HEK293 (cell line): ENCODE data around the gene CHERP.

Source experiments
- ZNF10 ChIP-seq: fragments of 450-650 bp; formaldehyde crosslinking; IDR thresholded peaks from 2 replicates; pipeline ENCODE4 v1.5.1; 2017; ENCODE audit warnings: missing biosample characterization, missing genetic modification characterization
- ZNF202 ChIP-seq: fragments of 450-650 bp; formaldehyde crosslinking; IDR thresholded peaks from 2 replicates; pipeline ENCODE4 v1.5.1; 2016; ENCODE audit warnings: missing biosample characterization, missing genetic modification characterization, borderline replicate concordance
- ZNF248 ChIP-seq: fragments of 450-650 bp; formaldehyde crosslinking; IDR thresholded peaks from 2 replicates; pipeline ENCODE4 v1.5.1; 2017; ENCODE audit warnings: missing biosample characterization, missing genetic modification characterization
- ZNF302 ChIP-seq: fragments of 450-650 bp; formaldehyde crosslinking; IDR thresholded peaks from 2 replicates; pipeline ENCODE4 v1.5.1; 2016; ENCODE audit warnings: missing biosample characterization, missing genetic modification characterization, low read depth
- ZNF747 ChIP-seq: fragments of 450-650 bp; formaldehyde crosslinking; IDR thresholded peaks from 2 replicates; pipeline ENCODE4 v1.5.1; 2016; ENCODE audit warnings: missing biosample characterization, missing genetic modification characterization
- TF ChIP-seq, protein P1 (sequence below): fragments of 450-650 bp; formaldehyde crosslinking; IDR thresholded peaks from 2 replicates; pipeline ENCODE4 v1.5.0; 2017; ENCODE audit warnings: missing biosample characterization, missing genetic modification characterization, borderline replicate concordance
- TF ChIP-seq, protein P2 (sequence below): fragments of 450-650 bp; formaldehyde crosslinking; IDR thresholded peaks from 2 replicates; pipeline ENCODE4 v1.5.1; 2016; ENCODE audit warnings: missing biosample characterization, missing genetic modification characterization
- TF ChIP-seq, protein P3 (sequence below): fragments of 450-650 bp; formaldehyde crosslinking; IDR thresholded peaks from 2 replicates; pipeline ENCODE4 v1.5.1; 2016; ENCODE audit warnings: missing biosample characterization, missing genetic modification characterization

DNA sequence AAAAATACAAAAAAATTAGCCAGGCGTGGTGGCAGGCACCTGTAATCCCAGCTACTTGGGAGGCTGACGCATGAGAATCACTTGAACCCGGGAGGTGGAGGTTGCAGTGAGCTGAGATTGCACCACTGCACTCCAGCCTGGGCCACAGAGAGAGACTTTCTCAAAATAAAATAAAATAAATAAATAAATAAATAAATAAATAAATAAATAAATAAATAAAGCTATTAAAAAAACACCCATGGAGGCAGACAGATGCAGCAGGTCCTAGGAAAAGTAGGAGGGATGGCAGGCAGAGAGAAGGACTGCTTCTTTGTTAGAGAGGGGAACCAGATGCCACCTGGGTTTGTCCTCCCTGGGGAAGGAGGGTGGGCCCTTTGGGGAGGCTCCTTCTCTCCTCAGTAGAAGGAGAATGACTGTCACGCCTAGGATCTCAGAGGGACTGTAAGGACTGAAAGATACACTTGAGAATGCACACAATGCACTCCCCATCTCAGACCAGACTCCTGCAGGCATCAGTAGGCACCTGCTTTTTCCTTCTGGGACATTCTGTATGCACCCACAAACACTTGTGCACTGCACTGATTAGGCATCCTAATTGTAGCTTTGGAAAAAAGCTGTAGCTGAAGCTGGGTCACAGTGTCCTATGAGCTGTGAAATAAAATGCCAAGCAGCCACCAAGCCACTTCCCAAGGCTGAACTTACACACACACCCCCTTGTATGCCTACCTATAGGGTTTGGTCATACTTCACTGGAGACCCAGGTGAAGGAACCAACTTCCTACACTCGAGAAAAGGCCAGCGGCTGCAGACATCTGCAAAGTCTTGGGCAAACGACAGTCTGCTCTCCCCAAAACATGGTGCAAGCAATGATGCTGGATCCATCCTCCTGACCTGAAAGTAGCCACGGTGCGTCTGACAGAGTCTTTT is 48.9 kb upstream of the CHERP start:
- TF ChIP-seq ZNF747 (tag by site-specific recombination) (no peak), ZNF302 (tag by site-specific recombination) (0 out of 2 replicates have a peak, but pooled peaks have one; percentile 41), ZNF248 (tag by site-specific recombination) (no peak), ZNF202 (tag by site-specific recombination) (no peak; the same call in 1 of the 2 replicates), ZNF10 (tag by site-specific recombination) (no peak)
- TF ChIP-seq, protein P1, sequence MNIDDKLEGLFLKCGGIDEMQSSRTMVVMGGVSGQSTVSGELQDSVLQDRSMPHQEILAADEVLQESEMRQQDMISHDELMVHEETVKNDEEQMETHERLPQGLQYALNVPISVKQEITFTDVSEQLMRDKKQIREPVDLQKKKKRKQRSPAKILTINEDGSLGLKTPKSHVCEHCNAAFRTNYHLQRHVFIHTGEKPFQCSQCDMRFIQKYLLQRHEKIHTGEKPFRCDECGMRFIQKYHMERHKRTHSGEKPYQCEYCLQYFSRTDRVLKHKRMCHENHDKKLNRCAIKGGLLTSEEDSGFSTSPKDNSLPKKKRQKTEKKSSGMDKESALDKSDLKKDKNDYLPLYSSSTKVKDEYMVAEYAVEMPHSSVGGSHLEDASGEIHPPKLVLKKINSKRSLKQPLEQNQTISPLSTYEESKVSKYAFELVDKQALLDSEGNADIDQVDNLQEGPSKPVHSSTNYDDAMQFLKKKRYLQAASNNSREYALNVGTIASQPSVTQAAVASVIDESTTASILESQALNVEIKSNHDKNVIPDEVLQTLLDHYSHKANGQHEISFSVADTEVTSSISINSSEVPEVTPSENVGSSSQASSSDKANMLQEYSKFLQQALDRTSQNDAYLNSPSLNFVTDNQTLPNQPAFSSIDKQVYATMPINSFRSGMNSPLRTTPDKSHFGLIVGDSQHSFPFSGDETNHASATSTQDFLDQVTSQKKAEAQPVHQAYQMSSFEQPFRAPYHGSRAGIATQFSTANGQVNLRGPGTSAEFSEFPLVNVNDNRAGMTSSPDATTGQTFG = no peak
- TF ChIP-seq, protein P2, sequence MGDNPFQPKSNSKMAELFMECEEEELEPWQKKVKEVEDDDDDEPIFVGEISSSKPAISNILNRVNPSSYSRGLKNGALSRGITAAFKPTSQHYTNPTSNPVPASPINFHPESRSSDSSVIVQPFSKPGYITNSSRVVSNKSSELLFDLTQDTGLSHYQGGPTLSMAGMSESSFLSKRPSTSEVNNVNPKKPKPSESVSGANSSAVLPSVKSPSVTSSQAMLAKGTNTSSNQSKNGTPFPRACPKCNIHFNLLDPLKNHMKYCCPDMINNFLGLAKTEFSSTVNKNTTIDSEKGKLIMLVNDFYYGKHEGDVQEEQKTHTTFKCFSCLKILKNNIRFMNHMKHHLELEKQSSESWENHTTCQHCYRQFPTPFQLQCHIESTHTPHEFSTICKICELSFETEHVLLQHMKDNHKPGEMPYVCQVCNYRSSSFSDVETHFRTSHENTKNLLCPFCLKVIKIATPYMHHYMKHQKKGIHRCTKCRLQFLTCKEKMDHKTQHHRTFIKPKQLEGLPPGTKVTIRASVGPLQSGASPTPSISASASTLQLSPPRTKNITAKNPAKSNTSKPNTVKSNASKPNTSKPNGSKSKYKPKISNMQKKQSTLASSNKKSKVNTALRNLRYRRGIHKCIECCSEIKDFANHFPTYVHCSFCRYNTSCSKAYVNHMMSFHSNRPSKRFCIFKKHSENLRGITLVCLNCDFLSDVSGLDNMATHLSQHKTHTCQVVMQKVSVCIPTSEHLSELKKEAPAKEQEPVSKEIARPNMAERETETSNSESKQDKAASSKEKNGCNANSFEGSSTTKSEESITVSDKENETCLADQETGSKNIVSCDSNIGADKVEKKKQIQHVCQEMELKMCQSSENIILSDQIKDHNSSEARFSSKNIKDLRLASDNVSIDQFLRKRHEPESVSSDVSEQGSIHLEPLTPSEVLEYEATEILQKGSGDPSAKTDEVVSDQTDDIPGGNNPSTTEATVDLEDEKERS = no peak
- TF ChIP-seq, protein P3, sequence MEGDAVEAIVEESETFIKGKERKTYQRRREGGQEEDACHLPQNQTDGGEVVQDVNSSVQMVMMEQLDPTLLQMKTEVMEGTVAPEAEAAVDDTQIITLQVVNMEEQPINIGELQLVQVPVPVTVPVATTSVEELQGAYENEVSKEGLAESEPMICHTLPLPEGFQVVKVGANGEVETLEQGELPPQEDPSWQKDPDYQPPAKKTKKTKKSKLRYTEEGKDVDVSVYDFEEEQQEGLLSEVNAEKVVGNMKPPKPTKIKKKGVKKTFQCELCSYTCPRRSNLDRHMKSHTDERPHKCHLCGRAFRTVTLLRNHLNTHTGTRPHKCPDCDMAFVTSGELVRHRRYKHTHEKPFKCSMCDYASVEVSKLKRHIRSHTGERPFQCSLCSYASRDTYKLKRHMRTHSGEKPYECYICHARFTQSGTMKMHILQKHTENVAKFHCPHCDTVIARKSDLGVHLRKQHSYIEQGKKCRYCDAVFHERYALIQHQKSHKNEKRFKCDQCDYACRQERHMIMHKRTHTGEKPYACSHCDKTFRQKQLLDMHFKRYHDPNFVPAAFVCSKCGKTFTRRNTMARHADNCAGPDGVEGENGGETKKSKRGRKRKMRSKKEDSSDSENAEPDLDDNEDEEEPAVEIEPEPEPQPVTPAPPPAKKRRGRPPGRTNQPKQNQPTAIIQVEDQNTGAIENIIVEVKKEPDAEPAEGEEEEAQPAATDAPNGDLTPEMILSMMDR (tag by site-specific recombination) = no peak
